Activated CD4-positive, alpha-beta memory T cell treated with anti-CD3 and anti-CD28 coated beads for 36 hours (primary cell): Measurements from ENCODE around the gene MTERF4. TPM values are rescaled to one million over a fixed set of nuclear protein-coding genes. Genes with fewer than 3 reads are reported as not detected.

ENCODE experiments used
- CTCF ChIA-PET: fragments of 350-600 bp; sonication (Branson Sonifier 250); formaldehyde crosslinking; loops from one replicate; lab custom pipeline; 2021; ENCODE audit warnings: antibody characterized with exemption, inconsistent platforms; lab: Charles Lee
- POLR2A ChIA-PET: fragments of 350-600 bp; sonication (Branson Sonifier 250); formaldehyde crosslinking; loops from one replicate; lab custom pipeline; 2021; ENCODE audit warnings: antibody characterized with exemption; lab: Charles Lee
- DNase-seq: peaks from one replicate; pipeline ENCODE4 v3.0.0-alpha.2; 2020
- H3K27ac Mint-ChIP-seq: one replicate; pipeline ENCODE4 v1.8.0; 2021; ENCODE audit warnings: mixed read lengths
- H3K27me3 Mint-ChIP-seq: one replicate; pipeline ENCODE4 v1.8.0; 2021; ENCODE audit warnings: mixed read lengths
- H3K36me3 Mint-ChIP-seq: one replicate; pipeline ENCODE4 v1.8.0; 2021; ENCODE audit warnings: mixed read lengths
- H3K4me1 Mint-ChIP-seq: one replicate; pipeline ENCODE4 v1.8.0; 2021; ENCODE audit warnings: low read depth, mixed read lengths
- H3K4me3 Mint-ChIP-seq: one replicate; pipeline ENCODE4 v1.8.0; 2021; ENCODE audit warnings: mild to moderate bottlenecking, mixed read lengths
- H3K9me3 Mint-ChIP-seq: one replicate; pipeline ENCODE4 v1.8.0; 2021; ENCODE audit warnings: mixed read lengths
- intact Hi-C: fragments of 100-400 bp; cut with micrococcal nuclease; formaldehyde crosslinking; loops from one replicate; pipeline ENCODE4 v1.15.1; 2023
- total RNA-seq, 2 experiments: library from RNA; stranded (reverse); gene quantifications; one replicate each; pipeline ENCODE4 v1.2.3, GENCODE V29; 2021

Gene MTERF4
- total RNA-seq, 2 experiments from 2014 or later: 43.9 to 46.0 TPM

DNA sequence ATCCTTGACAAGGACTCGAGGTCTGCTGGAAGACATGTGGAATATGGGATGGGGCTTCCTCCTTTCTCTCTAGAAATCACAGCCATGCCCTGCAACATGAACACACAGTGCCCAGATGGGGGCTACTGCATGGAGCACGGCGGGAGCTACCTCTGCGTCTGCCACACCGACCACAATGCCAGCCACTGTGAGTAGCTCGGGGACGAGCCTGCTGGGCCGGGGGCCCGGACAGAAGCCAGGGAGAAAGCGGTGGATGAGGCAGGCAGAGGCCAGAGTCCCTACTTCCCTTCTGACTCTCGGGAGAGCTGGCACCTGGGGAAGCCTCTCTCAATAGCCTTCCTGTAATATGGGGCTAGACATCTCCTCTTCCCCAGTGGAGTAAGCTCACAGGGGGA lies 53.1 kb downstream of the MTERF4 start:
- H3K4me3 Mint-ChIP-seq: no peak overlapping the region
- ChIA-PET CTCF (no interaction called here), POLR2A (no interaction called here)
- no peak overlapping the region for H3K27ac Mint-ChIP-seq
- no peak for DNase-seq
- H3K27me3 Mint-ChIP-seq: no peaks in the 10 kb centered on the region
- no peaks in the 10 kb centered on the region for H3K4me1 Mint-ChIP-seq
- peaks cover 4% of the 10 kb centered on the region for H3K36me3 Mint-ChIP-seq
- H3K9me3 Mint-ChIP-seq: peaks cover 8% of the 10 kb centered on the region
- intact Hi-C loops: no loop called here

DNA sequence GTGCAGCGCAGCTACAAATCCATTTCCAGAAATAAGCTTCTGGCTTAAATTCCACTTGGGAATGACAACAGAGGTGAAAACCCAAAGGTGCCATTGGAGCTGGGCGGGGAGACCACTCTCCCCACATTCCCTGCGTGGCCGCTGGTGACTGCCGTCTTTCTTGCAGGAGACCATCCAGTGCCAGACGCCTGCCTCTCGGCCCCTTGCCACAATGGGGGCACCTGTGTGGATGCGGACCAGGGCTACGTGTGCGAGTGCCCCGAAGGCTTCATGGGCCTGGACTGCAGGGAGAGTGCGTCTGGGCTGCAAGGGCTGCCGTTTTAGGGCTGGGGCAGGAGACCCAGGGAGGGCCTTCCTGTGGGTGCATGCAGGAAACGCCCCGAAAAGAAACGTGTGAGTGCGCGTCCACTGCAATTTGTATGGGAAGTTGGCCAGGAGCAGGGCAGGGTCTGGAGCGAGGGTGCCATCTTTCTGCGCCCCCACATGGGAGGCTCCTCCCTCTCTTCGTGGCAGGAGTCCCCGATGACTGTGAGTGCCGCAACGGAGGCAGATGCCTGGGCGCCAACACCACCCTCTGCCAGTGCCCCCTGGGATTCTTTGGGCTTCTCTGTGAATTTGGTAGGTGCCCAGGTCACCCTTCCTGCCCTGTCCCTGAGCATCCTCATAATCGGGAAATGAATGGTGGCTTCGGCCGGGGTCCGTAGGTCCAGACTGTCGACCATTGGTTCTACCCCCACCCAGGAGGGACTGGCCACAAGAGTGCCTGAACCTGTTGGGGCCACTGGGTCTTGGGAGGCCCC lies 53.7 kb downstream of the MTERF4 start:
- CTCF ChIA-PET: no interaction called here
- intact Hi-C loops: no loop called here
- POLR2A ChIA-PET: no interaction called here
- Mint-ChIP-seq H3K9me3 (peaks cover 8% of the 10 kb centered on the region), H3K4me1 (no peaks in the 10 kb centered on the region), H3K27ac (no peak overlapping the region), H3K36me3 (peaks cover 4% of the 10 kb centered on the region), H3K27me3 (no peaks in the 10 kb centered on the region), H3K4me3 (no peak overlapping the region)
- DNase-seq: no peak

DNA sequence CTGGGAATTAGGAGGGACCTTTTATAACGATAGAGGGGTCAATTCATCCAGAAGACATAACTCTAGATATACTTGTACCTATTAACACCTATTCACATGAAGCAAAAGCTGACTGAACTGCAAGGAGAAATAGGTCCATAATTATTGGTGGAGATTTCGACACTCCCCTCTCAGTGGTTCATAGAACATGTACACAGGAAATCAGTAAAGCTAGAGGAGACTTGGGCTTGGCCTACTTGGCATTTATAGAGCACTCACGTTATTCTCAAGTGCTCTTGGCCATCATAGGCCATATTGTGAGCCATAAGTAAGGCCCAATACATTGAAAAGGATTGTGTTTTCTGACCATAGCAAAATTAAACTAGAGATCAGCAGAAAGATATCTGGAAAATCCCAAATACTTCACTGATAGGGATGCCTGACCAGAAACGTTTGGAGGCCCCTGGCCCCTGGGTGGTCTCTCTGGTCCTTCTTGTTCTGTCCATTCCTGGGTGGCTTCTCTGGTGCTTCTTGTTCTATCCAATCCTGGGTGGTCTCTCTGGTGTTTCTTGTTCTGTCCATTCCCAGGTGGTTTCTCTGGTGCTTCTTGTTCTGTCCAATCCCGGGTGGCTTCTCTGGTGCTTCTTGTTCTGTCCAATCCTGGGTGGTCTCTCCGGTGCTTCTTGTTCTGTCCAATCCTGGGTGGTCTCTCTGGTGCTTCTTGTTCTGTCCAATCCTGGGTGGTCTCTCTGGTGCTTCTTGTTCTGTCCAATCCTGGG lies 54.7 kb downstream of the MTERF4 start:
- POLR2A ChIA-PET: no interaction called here
- Mint-ChIP-seq H3K36me3 (peaks cover 4% of the 10 kb centered on the region), H3K9me3 (peaks cover 8% of the 10 kb centered on the region), H3K27me3 (no peaks in the 10 kb centered on the region), H3K27ac (no peak overlapping the region), H3K4me3 (no peak overlapping the region), H3K4me1 (no peaks in the 10 kb centered on the region)
- CTCF ChIA-PET: no interaction called here
- intact Hi-C loops: no loop called here
- no peak for DNase-seq

Other genes starting within 250 kb of the MTERF4 start
- not detected for gene AGXT, start 233.5 kb downstream of the MTERF4 start, total RNA-seq
- gene MAB21L4, start 206.1 kb downstream of the MTERF4 start, total RNA-seq: not detected
- gene CROCC2, start 196.0 kb downstream of the MTERF4 start, total RNA-seq: not detected
- gene SNED1, start 103.7 kb downstream of the MTERF4 start, total RNA-seq: 1 to 10 TPM; 2.6 to 3.8 TPM
- 100 to 1,000 TPM in 1 of 2 experiments, 10 to 100 TPM in 1; 86.1 to 100 TPM for gene PASK, start 47.2 kb upstream of the MTERF4 start, total RNA-seq
- 100 to 1,000 TPM; 123 to 132 TPM for gene PPP1R7, start 48.2 kb upstream of the MTERF4 start, total RNA-seq
- 1 to 10 TPM; 1.4 to 2.1 TPM for gene ANO7, start 86.4 kb upstream of the MTERF4 start, total RNA-seq
- 100 to 1,000 TPM; 243 to 251 TPM for gene HDLBP, start 213.4 kb upstream of the MTERF4 start, total RNA-seq
- 100 to 1,000 TPM; 255 to 261 TPM for gene SEPTIN2, start 213.6 kb upstream of the MTERF4 start, total RNA-seq